ENCODE data around the gene SLC35E2B.

Gene SLC35E2B

GRCh38 chr1:1615256-1616044 is 77.1 kb downstream of the SLC35E2B start, which contains the start of gene MIB2:
Gene MIB2, plus strand, starts transcription at chr1:1615500. Its CDS starts 7,953 bp downstream, at chr1:1623453.
- in situ Hi-C loops (cut with MboI; ENCODE audit: low sequenced_read_pairs): no loop called here

- in situ Hi-C loops (cut with MboI; ENCODE audit: low sequenced_read_pairs): no loop called here
These were observed 77.7 kb downstream of the SLC35E2B start for GRCh38 chr1:1614954-1615255.

GRCh38 chr1:1614204-1614953 is 78.2 kb downstream of the SLC35E2B start:
- in situ Hi-C loops (cut with MboI; ENCODE audit: low sequenced_read_pairs): no loop called here

GRCh38 chr1:1613509-1614082 is 79.0 kb downstream of the SLC35E2B start:
- in situ Hi-C loops (cut with MboI; ENCODE audit: low sequenced_read_pairs): no loop called here

GRCh38 chr1:1612104-1612400 is 80.5 kb downstream of the SLC35E2B start:
- in situ Hi-C loops (cut with MboI; ENCODE audit: low sequenced_read_pairs): no loop called here

GRCh38 chr1:1610796-1611195 is 81.8 kb downstream of the SLC35E2B start:
- in situ Hi-C loops (cut with MboI; ENCODE audit: low sequenced_read_pairs): no loop called here

GRCh38 chr1:1609822-1610485 is 82.6 kb downstream of the SLC35E2B start:
- in situ Hi-C loops (cut with MboI; ENCODE audit: low sequenced_read_pairs): no loop called here

Measured in HL-60/S4 treated with retinoic acid at 250 ng/mL for 4 days and 3 days (cell line).